Skeletal muscle tissue (tissue), 4 donors: ENCODE data around the gene SFMBT1. TPM values are rescaled to one million over a fixed set of nuclear protein-coding genes. Genes with fewer than 3 reads are reported as not detected.

Source experiments
- H3K27ac ChIP-seq: one replicate; pipeline ENCODE4 v1.7.0; 2013; ENCODE audit warnings: mild to moderate bottlenecking, low read depth, low read length, inconsistent platforms
- H3K27me3 ChIP-seq, 3 donors: one replicate each; pipeline ENCODE4 v1.7.0; 2013; ENCODE audit warnings: low read length in 3 of 3; ENCODE audit not compliant: control insufficient read depth in 3 of 3, insufficient read depth in 3 of 3
- H3K36me3 ChIP-seq, 3 donors: one replicate each; pipeline ENCODE4 v1.7.0; 2013; ENCODE audit warnings: low read length in 3 of 3; ENCODE audit not compliant: control insufficient read depth in 3 of 3, insufficient read depth in 3 of 3
- H3K4me1 ChIP-seq, 3 donors: one replicate each; pipeline ENCODE4 v1.7.0; 2013; ENCODE audit warnings: low read length in 3 of 3, mild to moderate bottlenecking in 3 of 3; ENCODE audit not compliant: control insufficient read depth in 3 of 3, insufficient read depth in 3 of 3
- H3K4me3 ChIP-seq, 3 donors: one replicate each; pipeline ENCODE4 v1.7.0; 2013; ENCODE audit warnings: low read length in 3 of 3
- H3K9ac ChIP-seq, 3 donors: one replicate each; pipeline ENCODE4 v1.7.0; 2013; ENCODE audit warnings: low read length in 3 of 3, mild to moderate bottlenecking in 3 of 3, moderate library complexity in 2 of 3, low read depth in 1 of 3
- H3K9me3 ChIP-seq, 3 donors: one replicate each; pipeline ENCODE4 v1.7.0; 2013; ENCODE audit warnings: low read length in 3 of 3; ENCODE audit not compliant: control insufficient read depth in 3 of 3
- total RNA-seq: library from RNA; depleted of rRNA; stranded (reverse); fragments of >200 nt; gene quantifications from one replicate; pipeline ENCODE4 v1.2.3, GENCODE V29; 2014
- donor health status: Osteomylitis.

SFMBT1 gene
- total RNA-seq, 1 donor from 2014 or later: 11.0 TPM

DNA sequence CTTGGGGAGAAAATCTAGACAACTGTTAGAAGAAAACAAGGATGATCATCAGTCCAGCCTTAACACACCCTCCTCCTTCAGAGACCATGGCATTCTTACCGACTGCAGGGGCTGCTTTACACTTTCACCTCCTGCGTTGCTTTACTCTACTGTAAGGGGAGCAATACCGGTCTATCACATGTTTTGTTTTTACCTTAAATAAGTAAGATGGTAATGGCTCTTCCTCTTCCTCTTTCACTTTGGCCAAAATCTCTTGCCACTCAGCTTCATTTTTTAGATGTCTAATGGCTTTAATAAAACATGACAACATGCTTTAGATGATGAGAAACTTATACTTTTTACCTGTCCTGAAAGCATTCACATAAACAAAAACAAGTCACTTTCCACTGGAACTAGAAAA, 115.1 kb downstream of the SFMBT1 start:
- no peak overlapping the region for H3K27ac ChIP-seq
- H3K27me3 ChIP-seq: no peaks in the 10 kb centered on the region
- H3K9ac ChIP-seq: no peak overlapping the region
- H3K4me1 ChIP-seq: peaks cover 0 to 6% (median 0%) of the 10 kb centered on the region in 3 donors
- H3K36me3 ChIP-seq: peaks cover 2 to 8% (median 5%) of the 10 kb centered on the region in 3 donors
- H3K4me3 ChIP-seq: no peak overlapping the region
- H3K9me3 ChIP-seq: no peaks in the 10 kb centered on the region

DNA sequence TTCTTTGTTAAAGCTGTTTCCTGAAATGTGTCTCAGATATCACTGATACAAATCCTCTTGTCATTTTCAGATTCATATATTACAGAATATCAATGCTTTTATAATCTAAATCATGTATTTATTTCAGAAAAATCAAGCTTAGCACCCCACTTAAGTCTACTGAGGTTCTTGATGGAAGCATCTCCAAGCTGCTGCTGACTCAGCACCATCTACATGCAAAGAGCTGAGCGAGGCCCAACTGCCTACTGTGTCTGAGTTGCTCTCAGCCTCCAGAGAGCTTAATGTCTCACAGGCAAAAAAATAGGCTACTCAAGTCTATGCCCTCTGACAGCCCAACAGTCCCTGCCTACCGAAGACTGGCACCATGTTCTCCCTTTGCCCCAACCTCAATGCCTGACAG, 119.3 kb downstream of the SFMBT1 start:
- Histone ChIP-seq H3K9me3 (no peaks in the 10 kb centered on the region), H3K27ac (no peak overlapping the region), H3K27me3 (no peaks in the 10 kb centered on the region), H3K9ac (no peak overlapping the region), H3K4me1 (no peaks in the 10 kb centered on the region), H3K4me3 (no peak overlapping the region), H3K36me3 (peaks cover 2 to 16% (median 7%) of the 10 kb centered on the region in 3 donors)

DNA sequence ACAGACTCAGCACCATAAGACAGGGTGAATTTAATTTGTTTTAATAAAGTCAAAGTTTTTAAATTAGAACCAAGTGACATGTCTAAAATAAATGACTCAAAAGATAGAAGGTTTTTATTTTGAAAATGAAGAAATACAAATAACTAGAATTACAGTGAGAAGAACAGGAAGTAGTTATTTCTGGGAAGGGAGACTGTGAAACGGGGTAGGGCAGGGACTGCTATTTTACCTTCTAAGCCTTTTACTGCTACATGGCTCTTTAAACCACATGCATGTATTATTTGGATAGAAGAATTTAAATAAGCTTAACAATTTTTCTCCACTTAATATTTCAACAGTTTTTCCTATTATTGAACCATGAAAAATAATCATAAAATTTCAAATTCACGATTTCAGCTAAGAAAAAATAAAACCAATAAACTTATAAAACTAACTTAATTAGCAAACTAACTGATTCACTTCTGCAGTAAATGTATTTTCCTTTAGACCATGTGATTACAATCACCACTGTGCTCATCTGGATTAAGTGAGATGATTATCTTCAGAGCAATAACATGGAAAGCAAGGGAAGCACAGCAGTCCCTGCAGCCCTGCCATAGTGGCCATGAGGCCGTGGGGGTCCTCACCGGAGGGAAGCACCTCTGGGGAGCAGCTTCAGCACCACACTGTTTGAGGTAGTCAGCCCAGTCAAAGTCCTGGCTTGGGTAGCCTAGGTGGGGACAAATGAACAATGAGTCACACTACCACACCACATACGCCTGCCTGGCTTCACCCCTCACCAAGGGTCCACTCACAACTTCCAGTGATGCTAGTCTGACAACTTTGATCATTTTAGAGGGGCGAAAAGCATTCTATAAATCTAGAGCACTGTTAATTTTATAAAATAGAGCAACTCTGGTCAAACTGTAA, 120.2 kb downstream of the SFMBT1 start:
- H3K27me3 ChIP-seq: no peaks in the 10 kb centered on the region
- no peak overlapping the region for H3K9ac ChIP-seq
- H3K4me1 ChIP-seq: no peaks in the 10 kb centered on the region
- H3K9me3 ChIP-seq: no peaks in the 10 kb centered on the region
- peaks cover 4 to 20% (median 7%) of the 10 kb centered on the region in 3 donors for H3K36me3 ChIP-seq
- no peak overlapping the region for H3K27ac ChIP-seq
- no peak overlapping the region for H3K4me3 ChIP-seq

- H3K27me3 ChIP-seq: no peaks in the 10 kb centered on the region
- no peak overlapping the region for H3K27ac ChIP-seq
- H3K36me3 ChIP-seq: peaks cover 12 to 32% (median 17%) of the 10 kb centered on the region in 3 donors
- no peaks in the 10 kb centered on the region for H3K4me1 ChIP-seq
- no peak overlapping the region for H3K9ac ChIP-seq
- H3K9me3 ChIP-seq: no peaks in the 10 kb centered on the region
- no peak overlapping the region for H3K4me3 ChIP-seq
Measured at GRCh38 chr3:52923963-52924362, 121.9 kb downstream of the SFMBT1 start.

- Histone ChIP-seq H3K27ac (no peak overlapping the region), H3K9me3 (no peaks in the 10 kb centered on the region), H3K9ac (no peak overlapping the region), H3K4me3 (no peak overlapping the region), H3K36me3 (peaks cover 11 to 27% (median 21%) of the 10 kb centered on the region in 3 donors), H3K27me3 (no peaks in the 10 kb centered on the region), H3K4me1 (no peaks in the 10 kb centered on the region)
Measured at GRCh38 chr3:52920841-52921240, 125.0 kb downstream of the SFMBT1 start.

DNA sequence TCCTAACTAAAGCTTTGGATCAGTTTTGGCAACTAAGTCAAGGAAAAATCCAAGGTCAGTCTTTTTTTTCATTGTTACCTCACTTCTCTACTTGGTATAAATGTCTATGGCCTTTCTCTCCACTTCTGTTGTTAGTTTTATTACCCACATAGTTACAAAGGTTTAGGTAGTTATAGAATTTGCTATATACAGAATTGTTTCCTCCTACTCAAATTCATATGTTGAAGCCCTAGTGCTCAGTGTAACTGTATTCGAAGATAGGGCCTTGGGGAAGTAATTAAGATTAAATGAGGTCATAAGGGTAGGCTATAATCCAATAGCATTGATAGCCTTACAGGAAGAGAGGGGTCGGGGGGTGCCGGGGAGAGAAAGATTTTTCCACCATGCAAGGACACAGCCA, 128.8 kb downstream of the SFMBT1 start:
- no peak overlapping the region for H3K9ac ChIP-seq
- no peaks in the 10 kb centered on the region for H3K9me3 ChIP-seq
- H3K4me3 ChIP-seq: no peak overlapping the region
- H3K27me3 ChIP-seq: no peaks in the 10 kb centered on the region
- H3K4me1 ChIP-seq: no peaks in the 10 kb centered on the region
- no peak overlapping the region for H3K27ac ChIP-seq
- H3K36me3 ChIP-seq: peaks cover 16 to 28% (median 19%) of the 10 kb centered on the region in 3 donors

GRCh38 chr3:52915294-52915693, 130.6 kb downstream of the SFMBT1 start:
- Histone ChIP-seq H3K27ac (no peak overlapping the region), H3K9ac (no peak overlapping the region), H3K36me3 (peaks cover 16 to 23% (median 19%) of the 10 kb centered on the region in 3 donors), H3K4me1 (no peaks in the 10 kb centered on the region), H3K9me3 (no peaks in the 10 kb centered on the region), H3K4me3 (no peak overlapping the region), H3K27me3 (no peaks in the 10 kb centered on the region)

DNA sequence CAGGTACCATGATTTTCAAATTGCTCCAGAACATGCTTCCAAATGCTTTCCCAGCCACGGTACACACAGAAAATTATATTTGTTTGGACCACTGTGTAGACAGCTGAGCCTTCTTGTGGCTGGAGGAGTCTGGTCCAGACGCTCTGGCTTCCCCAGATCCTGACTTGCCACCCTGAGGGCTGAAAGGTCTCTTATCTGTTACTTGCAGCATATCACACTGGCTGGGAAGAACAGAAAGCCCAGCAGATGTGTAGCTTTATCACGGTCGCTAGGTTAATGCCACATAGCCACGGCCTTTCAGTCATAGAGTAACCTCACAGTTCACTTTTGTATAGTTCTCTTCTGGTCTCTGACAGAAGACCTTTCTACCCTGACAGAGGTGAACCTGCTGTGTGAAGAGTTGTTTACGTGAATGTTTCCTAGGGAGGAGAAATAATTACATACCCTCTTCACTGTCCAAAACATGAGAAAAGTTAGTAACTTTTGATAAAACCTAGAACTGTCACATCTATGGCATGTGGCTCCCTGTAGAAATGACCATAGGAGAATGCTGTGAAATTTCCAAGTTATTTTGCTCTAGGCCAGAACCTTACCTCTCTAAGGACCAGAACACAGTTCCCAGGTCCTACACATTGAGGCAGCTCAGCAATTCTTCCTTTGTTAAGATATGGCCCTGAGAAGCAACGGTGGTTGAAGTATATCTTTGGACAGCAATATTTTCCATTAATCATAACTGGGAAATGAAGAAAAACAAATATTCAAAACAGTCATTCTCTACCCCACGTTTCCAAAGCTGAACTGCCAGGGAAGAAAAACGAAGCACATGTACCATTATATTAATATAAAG, 132.8 kb downstream of the SFMBT1 start:
- no peak overlapping the region for H3K9ac ChIP-seq
- H3K9me3 ChIP-seq: no peaks in the 10 kb centered on the region
- no peak overlapping the region for H3K4me3 ChIP-seq
- peaks cover 8 to 11% (median 9%) of the 10 kb centered on the region in 3 donors for H3K36me3 ChIP-seq
- H3K27ac ChIP-seq: no peak overlapping the region
- H3K4me1 ChIP-seq: no peaks in the 10 kb centered on the region
- H3K27me3 ChIP-seq: no peaks in the 10 kb centered on the region

DNA sequence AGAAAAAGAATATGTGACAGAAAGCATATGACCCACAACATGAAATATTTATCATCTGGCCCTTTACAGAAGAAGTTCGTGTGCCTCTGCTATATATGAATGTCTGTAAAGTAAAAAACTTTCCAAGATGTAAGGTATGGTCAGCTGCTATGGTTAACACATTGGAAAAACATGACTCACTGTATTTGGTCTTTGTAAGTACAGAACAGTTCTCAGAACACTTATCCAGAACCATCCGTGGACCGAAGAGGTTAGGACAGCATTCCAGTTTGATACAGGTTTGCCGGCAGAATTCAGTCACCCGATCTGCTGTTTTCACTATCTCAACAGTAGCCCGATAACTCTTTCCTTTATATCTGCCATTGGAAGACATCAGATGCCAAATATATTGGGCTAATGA, 135.1 kb downstream of the SFMBT1 start:
- H3K36me3 ChIP-seq: peaks cover 11 to 19% (median 19%) of the 10 kb centered on the region in 3 donors
- H3K27me3 ChIP-seq: no peaks in the 10 kb centered on the region
- H3K9ac ChIP-seq: no peak overlapping the region
- no peak overlapping the region for H3K27ac ChIP-seq
- no peaks in the 10 kb centered on the region for H3K4me1 ChIP-seq
- no peak overlapping the region for H3K4me3 ChIP-seq
- no peaks in the 10 kb centered on the region for H3K9me3 ChIP-seq

DNA sequence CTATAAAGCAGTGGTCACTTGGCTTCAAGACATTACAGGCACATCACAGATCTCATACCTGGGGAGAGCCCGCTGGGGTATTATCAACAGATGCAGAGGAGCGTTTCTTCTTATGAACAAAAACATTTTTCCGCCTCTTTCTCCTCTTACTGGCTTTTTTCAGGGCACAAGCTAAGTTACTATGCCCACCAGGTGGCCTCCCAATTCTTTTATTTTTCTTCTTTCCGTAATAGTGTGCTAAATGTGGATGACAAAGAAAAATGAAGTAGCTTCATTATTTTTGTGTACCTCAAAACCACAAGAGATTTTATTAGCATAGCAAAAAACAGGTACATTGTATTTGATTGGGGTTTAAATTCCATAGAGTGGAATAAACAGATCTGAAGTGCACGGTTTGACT, 138.4 kb downstream of the SFMBT1 start:
- no peaks in the 10 kb centered on the region for H3K9me3 ChIP-seq
- H3K36me3 ChIP-seq: peaks cover 7 to 24% (median 17%) of the 10 kb centered on the region in 3 donors
- H3K9ac ChIP-seq: no peak overlapping the region
- no peaks in the 10 kb centered on the region for H3K4me1 ChIP-seq
- H3K27ac ChIP-seq: no peak overlapping the region
- H3K27me3 ChIP-seq: no peaks in the 10 kb centered on the region
- H3K4me3 ChIP-seq: no peak overlapping the region
